Measurements from ENCODE around the gene ULBP2. TPM values are rescaled to one million over a fixed set of nuclear protein-coding genes. Genes with fewer than 3 reads are reported as not detected.

ULBP2 gene
- total and polyA plus RNA-seq, 2 of the 8 experiments (the other 6 are each of a cell fraction or from before 2014, with no cell fraction given) = 0.05 TPM; not detected in 1

DNA sequence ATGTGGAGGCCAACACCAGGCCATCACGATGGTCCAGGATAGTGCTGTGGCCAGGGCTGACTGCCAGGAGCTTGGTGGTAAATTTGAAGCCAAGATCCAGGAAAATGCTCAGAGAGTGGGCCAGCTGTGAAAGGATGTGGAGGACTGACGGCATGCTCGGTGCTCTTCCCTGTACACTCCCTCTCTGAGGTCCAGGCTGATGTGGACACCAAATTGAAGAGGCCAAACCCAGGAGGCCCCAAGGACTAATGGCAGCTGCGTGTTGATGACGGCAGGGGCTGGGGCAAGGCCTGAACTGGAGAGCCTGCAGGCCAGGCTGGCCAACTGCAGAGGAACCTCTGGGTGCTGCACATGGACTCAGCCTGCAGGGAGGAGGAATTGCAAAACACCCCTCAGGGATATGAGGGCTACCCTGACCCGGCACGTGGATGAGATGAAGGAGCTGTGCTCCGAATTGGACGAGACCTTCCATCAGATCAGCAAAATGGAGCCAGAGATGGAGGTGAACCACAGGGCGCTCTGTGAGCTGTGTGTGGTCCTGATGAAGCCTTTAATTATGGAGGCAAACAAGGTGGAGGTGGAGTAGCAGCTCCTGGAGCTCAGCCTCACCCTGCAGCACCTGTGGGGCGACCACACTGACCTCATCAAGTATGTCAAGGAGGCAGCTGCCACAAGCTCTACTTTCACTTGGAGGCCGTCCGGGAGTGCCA is 37.0 kb upstream of the ULBP2 start:
- Histone ChIP-seq H3K14ac (ENCODE audit: insufficient read length) (no peak overlapping the region), H3K18ac (ENCODE audit: extremely low read depth, low read length) (no peak overlapping the region), H2BK12ac (ENCODE audit: low read depth, low read length) (no peak overlapping the region), H3K9me3 (ENCODE audit: insufficient read depth in 2 of 2, low read depth in 1 of 2, low read length in 1 of 2) (peaks cover 11 to 15% of the 10 kb centered on the region in 2 experiments; a peak in 3 of 4 replicates), H4K20me1 (replicated peaks in 1 of 2; ENCODE audit: control insufficient read depth in 1 of 2, insufficient read depth in 2 of 2, low read length in 2 of 2) (no peaks in the 10 kb centered on the region), H3K27ac (ENCODE audit: low read depth, low read length) (no peak overlapping the region), H3K9ac (replicated peaks in 1 of 4; ENCODE audit: extremely low read depth in 1 of 4, low read depth in 3 of 4, low read length in 3 of 4) (no peak overlapping the region), H3K4me1 (replicated peaks in 1 of 4; ENCODE audit: control insufficient read depth in 3 of 4, insufficient read depth in 4 of 4, low read length in 3 of 4) (no peaks in the 10 kb centered on the region), H3K4me3 (ENCODE audit: extremely low read depth in 1 of 4, insufficient read depth in 2 of 4, low read depth in 3 of 4, low read length in 4 of 4) (no peak overlapping the region), H3K23ac (ENCODE audit: insufficient read length) (no peak overlapping the region), H3K4me2 (ENCODE audit: insufficient read depth in 1 of 2, low read depth in 2 of 2, low read length in 2 of 2) (no peak overlapping the region), H4K91ac (replicated peaks; ENCODE audit: insufficient read length, low read length) (no peak overlapping the region), H4K8ac (ENCODE audit: extremely low read depth, insufficient read depth, low read length) (peak overlapping the region; percentile 28; the same call in 1 of the 2 replicates), H3K27me3 (replicated peaks in 1 of 4; ENCODE audit: control insufficient read depth in 3 of 4, extremely low read depth in 1 of 4, insufficient read depth in 3 of 4, low read length in 3 of 4) (no peaks in the 10 kb centered on the region), H4K5ac (ENCODE audit: insufficient read length, low read depth, low read length) (no peak overlapping the region), H2BK20ac (ENCODE audit: low read length) (no peak overlapping the region), H2BK5ac (ENCODE audit: low read depth, low read length) (no peak overlapping the region), H2BK15ac (ENCODE audit: low read length) (no peak overlapping the region), H2BK120ac (replicated peaks; ENCODE audit: low read depth, low read length) (no peak overlapping the region), H3K4ac (replicated peaks; ENCODE audit: insufficient read length, low read depth, low read length) (no peak overlapping the region), H3K36me3 (ENCODE audit: control insufficient read depth in 2 of 4, insufficient read depth in 4 of 4, low read length in 3 of 4) (no peaks in the 10 kb centered on the region), H3K56ac (replicated peaks; ENCODE audit: insufficient read length, low read depth, low read length) (no peak overlapping the region), H3K79me2 (ENCODE audit: control insufficient read depth in 1 of 2, insufficient read depth in 2 of 2, low read length in 2 of 2) (no peaks in the 10 kb centered on the region), H3K23me2 (ENCODE audit: low read depth, low read length) (no peaks in the 10 kb centered on the region), H2AFZ (ENCODE audit: low read length) (no peak overlapping the region), H3K79me1 (ENCODE audit: low read depth, low read length) (no peaks in the 10 kb centered on the region), H2AK5ac (ENCODE audit: low read depth, low read length) (no peak overlapping the region)
- no peak for TF ChIP-seq SIRT6 (IDR thresholded peaks at IDR 0.05; ENCODE audit: low read length)
- TF ChIP-seq KDM4A (IDR thresholded peaks at IDR 0.05; ENCODE audit: low read depth, low read length, severe bottlenecking) = no peak
- TF ChIP-seq JUND (IDR thresholded peaks at IDR 0.05; ENCODE audit: low read length) = no peak
- no peak for TF ChIP-seq BCL11A (IDR thresholded peaks at IDR 0.05; ENCODE audit: low read depth in 2 of 2, low read length in 2 of 2)
- no peak for TF ChIP-seq YY1 (IDR thresholded peaks at IDR 0.05; ENCODE audit: low read depth, low read length)
- ChIA-PET CTCF (ENCODE audit: partially characterized antibody) (interaction anchor here (0.6 to 4.8 kb wide), 21 partner anchors 9 to 821 kb away, joined by 3 to 26 read pairs (median 4); no protein-coding TSS in a partner anchor), POLR2A (ENCODE audit: partially characterized antibody) (interaction anchor here (0.7 to 1.2 kb wide), 2 partner anchors 9 to 18 kb away, joined by 3 read pairs; no protein-coding TSS in a partner anchor)
- no peak for FAIRE-seq
- WGBS, 2 experiments (ENCODE audit: extremely low coverage in 1 of 2, insufficient coverage in 1 of 2, insufficient read length in 1 of 2, insufficient replicate concordance in 2 of 2, low coverage in 1 of 2, low lambda C conversion rate in 2 of 2, missing lambda C conversion rate in 1 of 2) = 94% methylated on average over 13 of the region's 13 CpGs; no CpG with 5 or more reads in 1 of the 2 experiments
- no peak for DNase-seq (ENCODE audit: low read depth in 1 of 2, low spot score in 2 of 2)

Data from H1 (cell line).